GM10266 (cell line): ENCODE results near the gene NMRK2.
"Not testable (repeated sequence)": the region's sequence is repeated elsewhere in the genome, so short reads cannot be mapped to it uniquely, and the experiment has no call there.

Experiments used
- DNase-seq: peaks from one replicate; pipeline ENCODE4 v3.0.0; 2012; ENCODE audit errors: extremely low spot score
- CTCF ChIP-seq: IDR thresholded peaks from 2 replicates; pipeline ENCODE4 v1.5.1; 2012; ENCODE audit warnings: mild to moderate bottlenecking, low read depth; ENCODE audit not compliant: control insufficient read depth, insufficient read depth; ENCODE audit errors: missing control alignments

Gene NMRK2

GRCh38 chr19:3950871-3951861 lies 18.3 kb downstream of the NMRK2 start:
- no peak for TF ChIP-seq CTCF
- DNase-seq, result no peak

GRCh38 chr19:3952755-3953276 lies 19.9 kb downstream of the NMRK2 start:
- DNase-seq, result not testable (repeated sequence)

DNA sequence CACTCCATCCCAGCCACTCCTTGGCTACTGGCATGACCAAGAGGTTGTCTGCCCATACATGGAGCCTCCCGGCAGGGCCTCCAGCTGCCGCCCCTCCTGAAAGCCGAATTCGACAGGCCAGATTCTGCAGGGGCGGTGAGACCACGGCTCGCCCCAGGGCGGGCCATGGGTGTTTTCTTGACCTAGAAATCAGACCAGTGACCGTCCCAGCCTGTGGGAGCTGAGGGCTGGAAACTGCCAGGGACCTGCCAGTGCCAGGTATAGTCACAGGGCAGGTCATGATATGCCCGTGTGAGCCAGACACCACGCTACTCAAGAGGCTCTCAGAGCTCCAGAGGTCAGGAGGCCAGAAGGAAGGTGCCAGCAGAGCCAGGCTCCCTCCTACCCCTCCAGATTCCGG lies 21.2 kb downstream of the NMRK2 start:
- no peak for TF ChIP-seq CTCF
- DNase-seq, result no peak

- DNase-seq, result not testable (repeated sequence)
Measured at GRCh38 chr19:3955276-3955675, 22.4 kb downstream of the NMRK2 start.

DNA sequence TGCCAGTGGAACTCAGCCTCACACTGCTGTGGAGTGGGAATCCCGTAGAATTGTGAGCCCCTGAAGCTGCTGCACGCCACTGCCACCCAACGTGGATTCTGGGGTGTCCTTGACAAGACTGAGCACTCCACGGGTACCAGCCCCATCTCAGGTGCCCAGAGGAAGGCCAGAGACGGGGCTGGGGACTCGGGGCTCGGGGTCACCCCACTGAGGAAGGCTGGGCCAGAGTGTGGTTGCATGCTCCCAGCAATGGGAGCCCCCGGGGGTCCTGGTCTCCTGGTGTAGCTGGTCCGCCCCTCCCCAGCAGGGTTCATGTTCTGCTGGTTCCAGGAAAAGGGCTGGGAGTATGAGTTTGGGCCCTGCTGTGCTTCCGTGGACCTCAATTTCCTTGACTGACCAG lies 22.8 kb downstream of the NMRK2 start:
- no peak for TF ChIP-seq CTCF
- DNase-seq, result no peak

DNA sequence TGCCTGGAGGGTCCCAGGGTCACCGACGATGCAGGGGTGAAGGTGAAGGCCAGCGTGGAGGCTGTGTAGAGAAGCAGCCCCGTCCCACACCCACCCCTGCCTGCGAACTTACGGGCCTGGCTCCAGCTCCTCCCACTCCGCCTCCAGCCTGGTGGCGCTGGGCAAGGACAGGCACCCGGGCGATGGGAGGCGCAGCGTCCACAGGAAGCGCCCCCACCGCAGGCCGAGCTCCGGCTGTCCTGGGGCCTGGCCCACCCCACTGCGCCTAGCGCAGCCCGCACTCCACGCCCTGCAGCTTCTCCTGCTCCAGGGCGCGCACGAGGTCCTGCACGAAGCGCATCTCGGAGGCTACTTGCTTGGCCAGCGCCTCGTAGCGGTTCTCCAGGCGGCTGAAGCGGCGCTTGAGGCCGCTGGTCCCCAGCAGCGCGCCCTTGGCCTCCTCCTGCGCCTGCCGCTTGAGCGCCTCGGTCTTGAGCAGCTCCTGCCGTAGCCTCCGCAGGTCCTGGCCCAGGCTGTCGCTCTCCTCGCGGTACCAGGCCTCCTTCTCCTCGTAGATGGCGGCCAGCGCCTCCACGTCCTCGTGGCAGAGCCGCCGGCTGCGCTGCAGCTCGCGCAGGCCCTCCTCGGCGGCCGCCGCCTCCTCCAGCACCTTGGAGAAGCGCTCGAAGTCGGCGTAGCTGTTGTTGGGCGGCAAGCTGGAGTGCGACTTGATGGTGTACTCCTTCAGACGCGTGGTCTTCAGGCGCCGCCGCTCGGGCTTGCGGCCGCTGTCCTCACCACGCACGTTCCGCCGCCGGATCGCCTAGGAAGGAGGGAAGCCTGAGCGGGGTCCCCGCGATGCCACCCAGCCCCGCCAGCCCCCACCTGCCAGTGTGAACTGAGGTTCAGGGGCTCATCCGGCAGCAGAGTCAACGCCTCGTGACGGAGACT lies 26.2 kb downstream of the NMRK2 start:
- no peak for DNase-seq
- TF ChIP-seq CTCF, result no peak

- no peak for DNase-seq
- no peak for TF ChIP-seq CTCF
Measured at GRCh38 chr19:3959766-3960131, 26.9 kb downstream of the NMRK2 start.

GRCh38 chr19:3961007-3961406 lies 28.1 kb downstream of the NMRK2 start:
- no peak for TF ChIP-seq CTCF
- DNase-seq, result no peak
